Measurements from ENCODE around the gene GOLGA8A. TPM values are rescaled to one million over a fixed set of nuclear protein-coding genes. Genes with fewer than 3 reads are reported as not detected.
"Not testable (repeated sequence)": the region's sequence is repeated elsewhere in the genome, so short reads cannot be mapped to it uniquely, and the experiment has no call there.

The GOLGA8A gene, protein sequence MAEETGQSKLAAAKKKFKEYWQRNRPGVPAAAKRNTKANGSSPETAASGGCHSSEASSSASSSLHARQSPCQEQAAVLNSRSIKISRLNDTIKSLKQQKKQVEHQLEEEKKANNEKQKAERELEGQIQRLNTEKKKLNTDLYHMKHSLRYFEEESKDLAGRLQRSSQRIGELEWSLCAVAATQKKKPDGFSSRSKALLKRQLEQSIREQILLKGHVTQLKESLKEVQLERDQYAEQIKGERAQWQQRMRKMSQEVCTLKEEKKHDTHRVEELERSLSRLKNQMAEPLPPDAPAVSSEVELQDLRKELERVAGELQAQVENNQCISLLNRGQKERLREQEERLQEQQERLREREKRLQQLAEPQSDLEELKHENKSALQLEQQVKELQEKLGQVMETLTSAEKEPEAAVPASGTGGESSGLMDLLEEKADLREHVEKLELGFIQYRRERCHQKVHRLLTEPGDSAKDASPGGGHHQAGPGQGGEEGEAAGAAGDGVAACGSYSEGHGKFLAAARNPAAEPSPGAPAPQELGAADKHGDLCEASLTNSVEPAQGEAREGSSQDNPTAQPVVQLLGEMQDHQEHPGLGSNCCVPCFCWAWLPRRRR
- 13.7 TPM for total RNA-seq
- long read RNA-seq, partial matches to known transcripts = 0 of 1 reads
- long read RNA-seq, other reads (novel, unspliced or antisense) = 1 of 1 reads

DNA sequence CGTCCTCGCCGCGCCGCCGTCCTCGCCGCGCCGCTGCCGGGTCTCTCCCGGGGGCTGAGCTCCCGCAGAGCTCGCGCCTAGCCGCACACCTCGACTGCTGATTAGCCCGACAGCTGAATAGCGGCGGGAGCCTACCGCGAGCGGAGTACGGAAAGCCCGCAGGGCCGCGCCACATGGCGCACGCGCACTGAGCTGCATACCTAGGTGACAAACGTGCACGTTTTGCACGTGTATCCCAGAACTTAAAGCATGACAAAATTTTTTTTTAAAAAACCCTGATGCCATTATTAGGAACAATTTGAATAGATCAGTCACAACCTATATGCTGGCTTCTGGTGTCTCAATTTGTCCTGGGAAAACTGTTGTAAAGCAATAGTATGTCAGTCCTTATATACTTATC is at the start of gene GOLGA8A:
Gene GOLGA8A, minus strand, starts transcription at position 122 of the 400 bp plus-strand sequence. CDS start 48,117 bp downstream, outside the sequence.
- intact Hi-C loops (cut with DNase I) = no loop called here
- peak; percentile 42 for ATAC-seq
- DNase-seq (ENCODE audit: missing footprints) = peak; percentile 82

DNA sequence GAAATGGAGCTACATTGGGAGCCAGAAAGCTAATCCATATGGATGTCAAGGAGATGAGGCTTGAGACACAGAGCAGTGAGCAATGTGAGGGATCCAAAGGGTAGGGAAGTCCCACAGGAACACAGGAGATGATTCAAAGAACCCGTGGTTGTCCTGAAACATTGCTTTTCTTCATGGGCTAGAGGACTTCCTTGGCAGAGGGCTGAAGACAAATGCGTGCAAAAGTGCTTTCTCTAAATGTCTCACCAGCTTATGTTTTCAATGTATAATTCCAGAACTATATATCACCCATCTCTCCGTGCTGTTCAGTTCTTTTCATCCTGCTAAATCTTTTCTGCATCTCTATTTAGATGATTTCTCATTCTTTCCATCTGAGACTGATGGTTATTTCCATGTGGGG is 46.0 kb upstream of the GOLGA8A start:
- intact Hi-C loops (cut with DNase I) = no loop called here

DNA sequence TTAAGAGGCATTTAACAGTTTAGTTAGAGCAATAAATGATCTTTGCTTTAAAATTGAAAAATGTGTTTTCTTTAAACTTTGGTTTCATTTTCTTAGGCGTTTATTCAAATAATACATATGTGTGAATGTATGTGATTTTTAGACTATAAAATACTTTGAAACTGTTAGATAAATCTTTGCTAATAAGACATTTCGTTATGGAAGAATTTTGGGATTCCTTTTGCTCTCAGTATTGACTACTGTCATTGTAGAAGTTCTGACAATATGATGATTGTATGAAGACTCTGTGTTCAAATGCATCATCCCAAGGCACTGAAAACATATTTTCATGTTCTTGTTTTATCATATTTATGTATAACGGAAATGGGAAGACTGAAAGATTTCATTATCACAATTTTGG is 43.8 kb upstream of the GOLGA8A start:
- no peak for ATAC-seq
- intact Hi-C loops (cut with DNase I) = no loop called here
- DNase-seq (ENCODE audit: missing footprints) = no peak

More for the DNA sequence above, 46.0 kb upstream of the GOLGA8A start:
- ATAC-seq (no peak), DNase-seq (ENCODE audit: missing footprints) (no peak)

DNA sequence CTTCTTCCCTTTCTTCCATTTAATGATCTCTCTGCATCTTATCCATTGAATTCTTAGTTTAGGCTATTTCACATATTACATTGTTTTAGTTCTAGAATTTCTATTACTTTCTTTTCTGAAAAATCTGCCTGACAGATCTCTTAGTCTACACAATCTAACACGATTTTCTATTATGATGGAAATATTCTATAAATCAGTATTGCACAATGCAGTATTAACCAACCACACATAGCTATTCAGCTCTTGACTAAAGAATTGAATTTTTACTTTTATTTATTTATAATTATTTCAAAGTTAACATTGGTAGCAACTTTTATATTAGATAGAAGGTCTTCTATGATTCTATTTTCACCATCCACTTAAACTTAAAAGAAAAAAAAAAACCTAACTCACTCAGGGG is 36.2 kb upstream of the GOLGA8A start:
- ATAC-seq = no peak
- intact Hi-C loops (cut with DNase I) = no loop called here
- no peak for DNase-seq (ENCODE audit: missing footprints)

DNA sequence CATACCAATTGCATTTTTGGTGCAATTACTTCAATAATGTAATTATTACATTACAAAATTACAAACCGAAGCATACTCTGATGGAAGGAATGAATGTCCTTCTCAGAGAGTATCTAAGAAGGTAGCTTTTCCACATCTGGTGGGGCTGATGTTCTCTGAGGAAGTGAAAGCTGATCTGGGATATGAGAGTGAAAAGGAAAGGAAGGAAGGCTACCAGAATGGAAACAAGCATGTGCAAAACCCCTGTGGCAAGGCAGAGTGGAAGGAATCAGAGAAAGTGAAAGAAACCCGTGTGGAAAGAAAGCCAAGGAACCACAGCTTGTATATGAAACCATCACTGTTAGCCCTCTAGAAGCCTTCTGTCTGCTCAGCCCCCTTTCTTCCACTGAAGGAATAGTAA is 35.3 kb upstream of the GOLGA8A start:
- DNase-seq (ENCODE audit: missing footprints) (no peak), ATAC-seq (no peak)
- intact Hi-C loops (cut with DNase I) = no loop called here

DNA sequence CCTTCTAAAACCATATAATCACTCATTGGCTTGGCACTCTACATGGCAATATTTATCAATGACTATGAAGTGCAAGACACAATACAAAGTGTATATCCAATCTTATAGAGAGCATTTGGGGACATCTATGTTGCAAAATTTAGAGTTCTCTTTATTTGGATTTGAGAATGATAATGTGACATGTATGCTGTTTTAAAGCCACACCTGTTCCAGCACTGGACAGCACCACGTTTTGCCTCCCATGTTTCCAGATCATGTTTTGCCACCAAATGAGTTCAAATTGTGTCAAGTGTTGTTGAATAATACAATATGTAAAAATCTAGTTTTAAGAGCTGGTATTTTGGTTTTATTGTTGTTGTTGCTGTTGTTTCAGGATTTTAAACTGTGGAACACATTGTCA is 33.3 kb upstream of the GOLGA8A start:
- DNase-seq (ENCODE audit: missing footprints) (no peak), ATAC-seq (no peak)
- intact Hi-C loops (cut with DNase I) = no loop called here

DNA sequence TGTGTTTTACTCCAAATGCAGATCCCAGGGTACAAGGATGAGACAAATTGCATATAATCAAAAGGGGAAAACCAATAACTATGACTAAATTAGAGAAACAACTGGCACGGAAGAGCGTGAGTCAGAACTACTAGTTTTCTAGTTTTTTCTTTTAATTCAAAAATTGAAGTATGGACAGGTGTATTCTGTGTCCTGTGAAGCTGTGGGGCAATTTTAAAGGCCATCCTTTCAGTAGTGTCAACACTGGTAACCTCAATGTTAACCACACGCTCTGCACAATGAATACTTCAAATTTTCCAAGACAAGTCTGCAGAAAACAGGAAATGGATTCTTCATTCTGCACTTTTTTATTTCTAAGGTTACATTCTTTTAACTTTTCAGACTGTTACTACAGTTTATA is 32.5 kb upstream of the GOLGA8A start:
- ATAC-seq = no peak
- intact Hi-C loops (cut with DNase I) = no loop called here

DNA sequence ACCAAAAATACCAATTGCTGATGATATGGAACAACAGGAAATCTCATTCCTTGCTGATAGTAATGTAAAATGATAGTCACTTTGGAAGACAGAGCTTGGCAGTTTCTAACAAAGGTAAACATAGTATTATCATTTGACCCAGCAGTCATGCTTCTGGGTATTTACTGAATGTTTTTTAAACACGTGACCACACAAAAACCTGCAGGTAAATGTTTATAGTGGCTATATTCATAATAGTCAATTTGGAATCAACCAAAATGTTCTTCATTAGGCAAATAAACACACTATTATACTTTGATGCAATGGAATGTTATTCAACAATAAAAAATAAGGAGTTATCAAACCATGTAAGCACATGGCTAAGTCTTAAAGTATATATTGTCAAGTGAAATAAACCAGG is 24.1 kb upstream of the GOLGA8A start:
- no peak for ATAC-seq

More for the DNA sequence above, 32.5 kb upstream of the GOLGA8A start:
- DNase-seq (ENCODE audit: missing footprints) = no peak

DNA sequence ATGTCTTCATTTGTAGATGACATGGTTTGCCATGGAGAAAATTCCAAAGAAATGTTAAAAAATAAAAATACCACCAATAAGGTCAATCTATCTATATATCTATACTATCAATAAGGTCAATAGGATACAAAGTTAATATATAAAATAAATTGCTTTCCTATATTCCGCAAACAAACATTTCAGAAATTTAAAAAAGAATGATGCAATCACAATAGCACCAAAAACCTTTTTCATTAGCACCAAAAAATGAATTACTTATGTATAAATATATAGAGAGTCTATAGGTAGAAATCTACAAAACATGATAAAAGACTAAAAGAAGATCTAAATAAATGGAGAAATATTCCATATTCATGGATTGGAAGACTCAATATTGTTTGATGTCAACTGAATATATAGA is 22.8 kb upstream of the GOLGA8A start:
- intact Hi-C loops (cut with DNase I) = no loop called here
- DNase-seq (ENCODE audit: missing footprints) (no peak), ATAC-seq (no peak)

More for the DNA sequence above, 24.1 kb upstream of the GOLGA8A start:
- intact Hi-C loops (cut with DNase I) = no loop called here
- no peak for DNase-seq (ENCODE audit: missing footprints)

DNA sequence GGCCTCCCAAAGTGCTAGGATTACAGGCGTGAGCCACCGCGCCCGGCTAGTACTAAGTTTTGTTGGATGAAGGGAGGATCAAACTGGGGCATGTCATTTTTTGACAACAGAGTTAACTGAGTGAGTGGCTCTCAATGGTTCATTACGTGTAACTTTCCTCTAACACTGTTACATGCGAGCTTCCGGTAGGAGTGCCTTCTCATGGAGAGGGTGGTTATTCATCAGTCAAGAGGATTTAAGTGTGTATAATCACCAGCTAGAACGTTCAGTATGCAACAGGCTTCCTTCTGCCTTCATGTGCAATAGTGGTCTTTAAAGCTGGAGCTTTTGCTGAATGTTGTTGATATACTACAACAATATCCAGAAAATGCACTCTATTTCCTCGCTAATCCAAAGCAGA is 19.1 kb upstream of the GOLGA8A start:
- DNase-seq (ENCODE audit: missing footprints) (no peak), ATAC-seq (no peak)
- intact Hi-C loops (cut with DNase I) = no loop called here

DNA sequence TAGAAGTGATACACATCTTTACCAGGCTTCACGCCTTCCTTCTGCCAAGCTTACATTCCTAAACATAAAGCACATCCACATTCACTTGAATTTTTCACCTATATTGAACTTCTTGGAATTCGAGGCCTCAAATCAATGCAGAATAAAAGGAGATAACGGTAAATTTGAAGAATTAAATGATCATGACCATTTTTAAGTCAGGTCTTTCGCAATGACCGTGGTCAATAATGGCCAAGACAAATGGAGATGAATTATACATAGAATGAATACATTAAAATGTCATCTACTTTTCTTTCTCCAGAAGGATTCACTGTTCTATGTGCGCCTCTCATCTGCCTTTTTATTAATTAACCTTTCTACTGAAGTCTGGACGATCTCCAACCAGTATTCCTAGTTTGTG is 5.3 kb upstream of the GOLGA8A start:
- no peak for ATAC-seq
- no peak for DNase-seq (ENCODE audit: missing footprints)
- intact Hi-C loops (cut with DNase I) = no loop called here

DNA sequence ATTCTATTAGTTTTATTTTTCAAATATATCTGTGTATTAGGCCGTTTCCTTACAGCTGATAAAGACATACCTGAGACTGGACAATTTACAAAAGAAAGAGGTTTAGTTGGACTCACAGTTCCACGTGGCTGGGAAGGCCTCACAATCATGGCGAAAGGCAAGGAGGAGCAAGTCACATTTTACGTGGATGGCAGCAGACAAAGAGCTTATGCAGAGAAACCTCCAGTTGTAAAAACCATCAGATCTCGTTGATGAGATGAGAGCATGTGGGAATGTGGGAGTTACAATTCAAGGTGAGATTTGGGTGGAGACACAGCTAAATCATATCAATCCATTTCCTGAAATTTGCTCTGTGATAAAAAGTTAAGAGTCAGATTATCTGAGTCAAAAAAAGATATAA is 2.3 kb upstream of the GOLGA8A start:
- no peak for ATAC-seq
- intact Hi-C loops (cut with DNase I) = no loop called here

DNA sequence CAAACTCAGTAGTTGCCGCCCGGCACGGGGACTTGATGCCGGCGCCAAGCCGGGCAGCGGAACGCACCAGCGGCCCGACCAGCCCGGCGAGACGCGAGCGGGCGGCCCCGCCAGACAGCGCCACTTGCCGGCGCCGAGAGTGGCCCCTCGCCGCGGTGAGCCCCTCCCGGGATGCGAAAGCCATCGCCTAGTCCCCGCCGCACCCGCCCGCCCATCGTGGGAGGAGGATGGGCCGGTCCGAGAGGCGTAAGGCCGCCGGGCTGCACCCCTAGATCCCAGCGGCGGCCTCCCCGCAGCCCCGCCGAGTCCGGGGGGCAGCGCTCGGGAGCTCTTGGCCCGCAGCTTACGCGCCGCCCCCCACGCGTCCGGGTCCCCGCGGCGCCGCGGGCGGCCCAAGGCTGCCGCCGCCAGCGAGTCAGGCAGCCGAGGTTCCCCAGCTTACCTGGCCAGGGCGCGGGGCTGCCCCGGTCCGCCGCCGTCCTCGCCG is 609 bp downstream of the GOLGA8A start:
- peak; percentile 62 for ATAC-seq
- intact Hi-C loops (cut with DNase I) = no loop called here
- DNase-seq (ENCODE audit: missing footprints) = peak; percentile 68

More for the DNA sequence above, 2.3 kb upstream of the GOLGA8A start:
- no peak for DNase-seq (ENCODE audit: missing footprints)

DNA sequence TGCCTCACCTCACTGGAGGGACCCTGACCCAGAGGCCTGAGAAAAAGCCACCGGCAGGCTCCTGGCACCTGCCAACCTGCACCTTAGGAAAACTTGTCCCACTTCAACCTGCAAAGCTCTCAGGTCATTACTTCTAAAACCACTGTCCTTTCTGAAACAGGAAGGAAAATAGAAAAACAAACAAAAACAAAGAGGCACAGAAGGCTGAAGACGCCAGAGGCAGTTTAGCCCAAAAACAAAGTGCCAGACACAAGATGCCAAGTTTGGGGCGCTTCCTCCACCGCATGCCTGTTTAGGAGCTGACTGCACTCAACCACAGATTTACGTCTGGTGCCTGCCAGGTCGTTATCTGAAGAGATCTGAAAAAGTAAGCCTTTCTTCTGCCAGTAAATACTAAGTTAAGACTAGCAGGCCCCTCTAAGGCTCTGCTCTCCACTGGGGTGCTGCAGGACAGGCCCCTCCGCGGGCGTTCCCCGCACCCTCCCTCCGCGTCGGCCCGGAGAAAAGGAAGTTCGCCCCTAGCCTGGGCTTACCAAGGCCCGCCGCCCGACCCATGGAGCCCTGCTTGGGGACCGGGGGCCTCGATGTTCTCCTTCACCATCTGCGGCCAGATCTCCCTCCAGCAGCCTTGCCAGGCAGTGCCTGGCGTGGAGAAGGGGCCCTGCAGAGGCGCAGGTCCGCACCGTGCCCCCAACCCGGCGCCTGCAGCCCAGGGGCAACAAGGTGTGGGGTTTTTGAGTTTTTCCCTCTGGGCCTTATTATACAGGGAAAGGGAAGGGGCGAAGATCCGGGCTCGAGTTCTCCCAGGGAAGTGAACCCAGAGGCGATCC is 1.3 kb downstream of the GOLGA8A start:
- peak; percentile 53 for DNase-seq (ENCODE audit: missing footprints)
- intact Hi-C loops (cut with DNase I) = no loop called here
- no peak for ATAC-seq

DNA sequence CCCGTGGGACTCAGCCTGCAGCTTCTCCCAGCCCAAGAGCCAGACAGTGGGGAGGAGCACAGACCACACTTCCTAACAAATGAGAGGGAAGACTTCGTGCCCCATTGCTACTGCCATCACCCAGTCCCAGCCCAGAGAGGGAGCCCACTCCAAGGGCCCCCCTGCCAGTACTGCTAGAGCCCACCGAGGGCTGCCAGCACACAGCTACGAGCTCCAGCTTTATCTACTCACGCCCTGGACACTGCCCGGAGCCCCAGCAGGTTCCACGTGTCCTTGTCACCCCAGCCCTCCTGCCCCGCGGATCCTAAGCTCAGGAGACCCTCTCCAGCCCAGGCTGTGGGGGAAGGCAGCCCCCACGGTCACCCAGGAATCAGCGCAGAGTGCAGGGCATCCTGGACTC is 1.9 kb downstream of the GOLGA8A start:
- intact Hi-C loops (cut with DNase I) = no loop called here
- peak; percentile 16 for DNase-seq (ENCODE audit: missing footprints)
- no peak for ATAC-seq

DNA sequence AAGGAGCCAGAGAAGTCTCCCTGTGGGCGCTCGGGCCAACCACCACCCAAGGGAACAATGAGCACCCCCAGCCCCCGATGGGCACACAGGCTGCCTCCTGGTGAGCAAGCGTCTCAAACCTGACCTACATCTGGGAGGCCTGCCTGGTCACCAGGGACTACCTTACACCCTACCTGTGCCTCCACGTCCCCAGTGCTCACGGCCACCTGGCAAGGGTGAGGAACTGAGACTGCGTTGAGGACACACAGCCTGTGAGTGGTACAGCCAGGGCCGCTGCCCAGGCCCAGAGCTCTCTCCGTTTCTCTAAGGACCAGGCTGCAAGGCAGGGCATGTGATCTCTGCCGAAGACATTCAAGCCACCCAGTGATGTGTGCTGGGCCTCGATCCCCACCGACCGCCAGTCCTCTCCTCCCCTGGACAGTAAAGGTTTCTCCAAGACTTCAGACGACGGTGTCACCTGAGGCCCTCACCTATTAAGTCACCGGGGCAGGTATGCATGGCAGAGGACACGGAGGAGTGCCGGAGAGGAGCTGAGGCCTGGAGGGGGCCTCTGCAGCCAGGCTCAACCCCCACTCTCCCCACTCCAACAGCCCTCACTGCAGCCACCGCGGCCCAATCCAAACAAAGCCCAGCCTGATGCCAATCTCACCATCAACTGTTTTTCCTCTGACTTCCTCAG is 2.8 kb downstream of the GOLGA8A start:
- intact Hi-C loops (cut with DNase I) = no loop called here
- DNase-seq (ENCODE audit: missing footprints) (peak; percentile 53), ATAC-seq (no peak)

DNA sequence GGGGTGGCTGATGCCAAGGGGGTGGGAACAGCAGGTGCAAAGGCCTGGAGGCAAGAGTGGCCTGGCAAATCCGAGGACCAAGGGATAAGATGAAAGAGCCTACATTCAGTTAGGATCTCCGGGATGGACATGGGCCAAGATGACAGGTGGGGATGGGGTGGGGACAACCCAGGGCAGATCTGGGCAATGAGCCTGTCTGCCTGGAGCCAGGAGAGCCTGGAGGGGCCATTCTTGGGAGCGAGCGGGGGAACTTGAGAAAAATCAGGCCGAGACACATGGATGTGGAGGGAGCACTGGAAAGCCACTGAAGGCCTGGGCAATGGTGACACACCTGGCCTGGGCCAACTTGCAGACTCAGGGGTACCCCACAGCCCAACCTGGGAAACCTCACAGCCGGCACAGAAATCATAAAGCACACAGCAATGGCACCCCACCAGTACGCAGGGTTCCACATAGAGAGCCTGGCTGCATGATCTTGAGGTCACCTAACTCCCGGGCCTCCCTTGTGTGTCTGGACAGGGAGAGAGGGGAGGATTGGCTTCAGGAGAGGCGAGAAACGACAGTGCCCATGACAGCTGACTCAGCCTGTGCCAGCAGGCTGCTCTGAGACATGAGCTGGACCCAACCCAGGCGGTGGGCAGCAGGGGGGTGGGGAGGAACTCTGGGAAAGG is 3.5 kb downstream of the GOLGA8A start:
- DNase-seq (ENCODE audit: missing footprints) (peak; percentile 17), ATAC-seq (peak; percentile 85)
- intact Hi-C loops (cut with DNase I) = not testable (repeated sequence)

DNA sequence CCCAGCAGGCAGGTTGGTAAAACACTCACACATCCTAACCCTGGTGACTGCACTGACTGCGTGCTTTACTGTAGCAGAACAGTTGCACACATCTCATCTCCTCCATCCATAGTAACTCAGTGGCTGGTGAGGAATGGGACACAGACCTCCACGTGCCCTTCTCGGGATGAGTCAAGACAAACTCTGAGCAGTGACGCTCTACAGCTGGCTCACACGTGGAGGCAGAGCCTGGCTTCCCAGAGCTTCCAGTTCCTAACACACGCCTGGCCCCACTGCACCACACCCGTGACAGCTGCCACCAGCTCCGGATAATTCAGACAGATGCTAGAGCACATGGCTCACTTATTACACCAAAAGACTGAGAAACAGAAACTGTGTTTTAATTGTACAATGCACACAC is 7.0 kb downstream of the GOLGA8A start:
- ATAC-seq; DNase-seq (ENCODE audit: missing footprints); intact Hi-C loops (cut with DNase I): not testable (repeated sequence)
